ENCODE data around the gene CACNB2.
"Not testable (repeated sequence)": the region's sequence is repeated elsewhere in the genome, so short reads cannot be mapped to it uniquely, and the experiment has no call there.

Gene CACNB2

GRCh38 chr10:18424200-18424599, 284.0 kb downstream of the CACNB2 start:
- no peak for TF ChIP-seq POLR2A (IDR thresholded peaks at IDR 0.05; ENCODE audit: low read depth, low read length)
- no peak for FAIRE-seq
- no peak for DNase-seq (ENCODE audit: insufficient read length, low spot score)

DNA sequence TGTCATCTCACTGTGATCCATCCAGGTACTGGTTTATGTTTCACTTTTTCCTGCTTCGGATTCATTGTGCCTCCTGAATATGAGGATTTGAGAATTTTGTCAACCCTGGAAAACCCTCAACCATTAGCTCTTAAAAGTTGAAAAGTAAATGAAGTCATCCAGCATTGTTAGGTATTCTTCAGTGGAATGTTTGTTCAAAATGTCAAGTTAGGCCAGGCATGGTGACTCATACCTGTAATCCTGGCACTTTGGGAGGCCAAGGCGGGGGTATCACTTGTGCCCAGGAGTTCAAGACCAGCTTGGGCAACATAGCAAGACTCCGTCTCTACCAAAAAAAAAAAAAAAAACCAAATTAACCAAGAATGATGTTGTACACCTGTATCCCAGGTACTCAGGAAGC, 289.1 kb downstream of the CACNB2 start:
- no peak for FAIRE-seq
- no peak for TF ChIP-seq POLR2A (IDR thresholded peaks at IDR 0.05; ENCODE audit: low read depth, low read length)
- no peak for DNase-seq (ENCODE audit: insufficient read length, low spot score)

- TF ChIP-seq POLR2A (IDR thresholded peaks at IDR 0.05; ENCODE audit: low read depth, low read length): no peak
- FAIRE-seq: no peak
- no peak for DNase-seq (ENCODE audit: insufficient read length, low spot score)
Measured at GRCh38 chr10:18436902-18437301, 296.7 kb downstream of the CACNB2 start.

GRCh38 chr10:18437486-18437885, 297.3 kb downstream of the CACNB2 start:
- DNase-seq (ENCODE audit: insufficient read length, low spot score): no peak
- no peak for FAIRE-seq
- TF ChIP-seq POLR2A (IDR thresholded peaks at IDR 0.05; ENCODE audit: low read depth, low read length): no peak

GRCh38 chr10:18438361-18439126, 298.3 kb downstream of the CACNB2 start:
- TF ChIP-seq POLR2A (IDR thresholded peaks at IDR 0.05; ENCODE audit: low read depth, low read length): no peak
- FAIRE-seq (no peak), DNase-seq (ENCODE audit: insufficient read length, low spot score) (no peak)

DNA sequence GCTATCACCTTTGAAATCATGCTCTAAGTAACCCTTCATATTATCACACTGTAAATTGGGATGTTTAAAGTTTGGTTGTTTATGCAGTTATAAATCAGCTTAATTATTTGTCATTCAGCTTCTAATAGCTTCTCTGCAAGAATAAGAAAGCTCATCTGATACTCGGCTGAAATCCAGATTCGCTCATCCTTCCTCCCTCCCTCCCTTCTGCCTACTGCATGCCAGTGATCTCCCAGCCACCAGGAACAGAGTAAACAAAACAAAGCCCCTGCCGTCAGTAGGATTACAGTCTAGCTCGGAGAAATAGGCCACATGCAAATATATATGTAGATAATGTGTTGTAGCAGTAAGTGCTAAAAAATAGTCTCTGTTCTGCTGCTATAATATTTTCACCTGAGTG, 299.4 kb downstream of the CACNB2 start:
- DNase-seq (ENCODE audit: insufficient read length, low spot score): no peak
- no peak for TF ChIP-seq POLR2A (IDR thresholded peaks at IDR 0.05; ENCODE audit: low read depth, low read length)
- FAIRE-seq: no peak

- FAIRE-seq; DNase-seq (ENCODE audit: insufficient read length, low spot score): not testable (repeated sequence)
Measured at GRCh38 chr10:18445635-18446034, 305.4 kb downstream of the CACNB2 start.

- DNase-seq (ENCODE audit: insufficient read length, low spot score): no peak
- TF ChIP-seq POLR2A (IDR thresholded peaks at IDR 0.05; ENCODE audit: low read depth, low read length): no peak
- no peak for FAIRE-seq
Measured at GRCh38 chr10:18446205-18446604, 306.0 kb downstream of the CACNB2 start.

DNA sequence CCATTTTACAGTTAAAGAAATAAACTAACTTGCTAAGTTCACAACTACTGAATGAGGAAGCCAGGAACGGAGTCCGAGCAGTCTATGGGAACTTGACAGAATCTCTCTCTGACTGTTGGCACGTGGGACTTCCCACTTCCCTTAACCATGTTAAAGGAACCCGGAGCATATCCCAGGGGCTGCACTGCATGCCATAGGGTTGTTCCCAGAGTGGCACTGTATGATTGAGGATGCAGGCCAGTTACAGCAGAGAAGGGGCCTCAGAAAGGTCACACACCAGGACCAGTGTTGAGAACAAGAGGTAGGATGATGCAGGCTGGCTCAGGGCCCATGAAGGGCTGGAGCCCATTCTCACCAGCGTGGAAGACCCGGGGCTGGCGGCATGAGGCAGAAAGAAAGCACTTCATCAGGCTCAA, 309.4 kb downstream of the CACNB2 start:
- no peak for TF ChIP-seq POLR2A (IDR thresholded peaks at IDR 0.05; ENCODE audit: low read depth, low read length)
- no peak for FAIRE-seq
- DNase-seq (ENCODE audit: insufficient read length, low spot score): no peak

DNA sequence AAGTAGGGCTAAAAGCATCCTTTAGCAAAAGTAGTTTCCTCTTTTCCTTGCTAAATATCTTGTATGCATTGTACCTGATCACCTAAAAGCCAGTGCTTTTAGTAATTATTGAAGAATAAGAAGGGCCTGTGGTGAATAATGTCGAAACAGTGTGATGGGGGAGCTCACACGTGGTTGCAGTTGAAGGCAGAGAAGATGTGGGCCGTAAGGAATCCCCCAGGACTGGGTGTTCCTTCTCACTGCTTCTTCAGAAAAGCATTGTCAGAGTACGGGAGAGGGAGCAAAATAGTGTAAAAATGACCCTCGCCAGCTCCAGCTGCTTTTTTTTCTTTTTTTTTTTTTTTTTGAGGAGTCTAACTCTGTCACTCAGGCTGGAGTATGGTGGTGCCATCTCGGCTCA, 310.1 kb downstream of the CACNB2 start:
- TF ChIP-seq POLR2A (IDR thresholded peaks at IDR 0.05; ENCODE audit: low read depth, low read length): no peak
- no peak for FAIRE-seq
- DNase-seq (ENCODE audit: insufficient read length, low spot score): no peak

DNA sequence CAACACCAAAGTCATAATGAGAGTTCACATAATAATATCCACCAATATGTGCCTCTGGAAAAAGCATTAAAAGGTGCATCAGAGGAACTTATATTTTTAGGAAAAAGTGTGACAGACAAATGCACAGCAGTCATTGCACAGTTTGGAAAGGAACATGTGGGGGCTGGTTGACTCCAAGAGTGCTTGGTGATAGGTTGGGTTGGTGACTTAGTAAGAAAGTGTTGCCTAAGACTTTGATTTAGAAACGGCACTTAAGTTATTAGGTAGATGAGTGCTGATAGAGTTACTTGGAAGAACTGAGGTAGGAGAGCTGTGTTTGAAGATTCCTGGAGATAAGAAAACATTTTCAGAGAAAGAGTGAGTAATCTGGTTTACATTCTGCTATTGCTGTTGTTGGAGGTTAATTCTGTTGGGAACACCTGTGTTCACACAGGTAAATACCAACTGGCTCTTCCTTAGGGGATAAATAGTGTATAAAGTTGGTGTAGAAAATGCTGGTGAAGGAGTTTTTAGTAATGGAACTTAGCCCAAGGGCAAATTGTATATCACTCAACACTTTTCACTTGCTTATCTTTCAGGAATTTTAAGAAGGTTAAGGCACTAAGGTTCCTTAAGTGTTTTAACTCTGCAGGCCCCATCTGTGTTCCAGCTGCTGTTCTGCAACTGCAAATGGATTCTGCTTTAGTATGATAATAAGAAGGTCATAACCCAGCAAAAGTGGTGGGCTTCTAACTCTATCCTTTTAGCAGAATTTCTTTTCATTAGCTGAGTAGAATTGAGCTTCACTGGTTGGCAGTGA, 315.1 kb downstream of the CACNB2 start:
- no peak for FAIRE-seq
- no peak for TF ChIP-seq POLR2A (IDR thresholded peaks at IDR 0.05; ENCODE audit: low read depth, low read length)
- DNase-seq (ENCODE audit: insufficient read length, low spot score): no peak

DNA sequence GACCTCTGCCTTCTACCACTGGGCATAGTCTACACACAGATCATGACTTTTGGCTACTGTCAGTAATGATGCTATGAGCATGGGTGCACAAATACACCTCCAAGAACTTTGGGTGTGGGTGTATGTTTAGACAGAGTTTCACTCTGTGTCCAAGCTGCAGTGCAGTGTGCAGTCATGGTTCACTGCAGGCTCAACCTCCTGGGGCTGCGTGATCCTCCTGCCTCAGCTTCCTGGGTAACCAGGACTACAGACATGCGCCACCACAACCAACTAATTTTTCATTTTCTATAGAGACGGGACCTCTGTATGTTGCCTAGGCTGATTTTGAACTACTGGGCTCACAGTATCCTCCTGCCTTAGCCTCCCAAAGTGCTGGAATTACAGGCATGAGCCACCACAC, 316.8 kb downstream of the CACNB2 start:
- no peak for DNase-seq (ENCODE audit: insufficient read length, low spot score)
- no peak for FAIRE-seq
- no peak for TF ChIP-seq POLR2A (IDR thresholded peaks at IDR 0.05; ENCODE audit: low read depth, low read length)

- no peak for TF ChIP-seq POLR2A (IDR thresholded peaks at IDR 0.05; ENCODE audit: low read depth, low read length)
- no peak for DNase-seq (ENCODE audit: insufficient read length, low spot score)
- no peak for FAIRE-seq
Measured at GRCh38 chr10:18460032-18460431, 319.8 kb downstream of the CACNB2 start.

GRCh38 chr10:18463673-18464211, 323.5 kb downstream of the CACNB2 start:
- FAIRE-seq: no peak

DNA sequence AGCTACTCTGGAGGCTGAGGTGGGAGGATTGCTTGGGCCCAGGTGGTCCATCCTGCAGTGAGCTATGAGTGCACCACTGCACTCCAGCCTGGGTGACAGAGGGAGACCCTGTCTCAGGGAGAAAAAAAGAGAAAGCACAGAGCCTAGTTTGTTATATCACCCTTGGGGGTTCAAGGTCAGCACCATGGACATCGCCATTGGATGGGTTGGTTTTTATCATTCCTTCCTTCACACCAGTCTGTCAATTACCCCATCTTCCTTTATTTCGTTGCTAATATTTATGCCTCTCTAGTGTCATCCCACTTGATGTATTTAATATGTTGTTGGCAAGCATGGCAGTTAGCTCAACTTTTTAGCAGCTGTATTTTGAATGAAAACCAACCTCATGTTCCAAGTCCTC, 328.9 kb downstream of the CACNB2 start:
- no peak for DNase-seq (ENCODE audit: insufficient read length, low spot score)
- no peak for TF ChIP-seq POLR2A (IDR thresholded peaks at IDR 0.05; ENCODE audit: low read depth, low read length)
- no peak for FAIRE-seq

More at GRCh38 chr10:18463673-18464211, 323.5 kb downstream of the CACNB2 start:
- no peak for DNase-seq (ENCODE audit: insufficient read length, low spot score)
- TF ChIP-seq POLR2A (IDR thresholded peaks at IDR 0.05; ENCODE audit: low read depth, low read length): no peak

Data from H54 (cell line).